ENCODE data around the gene RETN. TPM values are rescaled to one million over a fixed set of nuclear protein-coding genes. Genes with fewer than 3 reads are reported as not detected.

Gene RETN
- total RNA-seq, 1 donor from 2014 or later, result not detected

DNA sequence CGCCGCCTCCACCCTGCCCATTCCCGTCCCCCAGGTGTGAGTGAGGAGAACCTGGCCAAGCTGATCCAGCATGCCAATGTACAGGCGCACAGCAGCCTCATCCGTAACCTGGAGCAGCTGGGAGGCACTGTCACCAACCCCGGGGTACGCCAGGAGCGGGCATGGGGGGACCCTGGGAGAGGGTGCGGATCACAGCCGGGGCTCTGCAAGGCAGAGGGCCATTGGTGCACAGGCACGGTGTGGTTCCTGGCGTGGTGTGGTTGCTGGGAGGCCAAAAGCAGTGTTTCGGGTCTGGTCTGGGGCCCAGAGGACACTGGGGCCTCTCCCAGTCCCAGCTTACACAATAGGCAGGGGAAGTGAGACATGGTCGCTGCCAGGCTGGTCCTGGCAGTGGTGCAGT, 23.7 kb upstream of the RETN start:
- no peak for TF ChIP-seq CTCF (IDR thresholded peaks at IDR 0.05; ENCODE audit: unreplicated experiment)
- Mint-ChIP-seq H3K27ac (ENCODE audit: unreplicated experiment) (no peak overlapping the region), H3K4me1 (ENCODE audit: unreplicated experiment) (peaks cover 3% of the 10 kb centered on the region), H3K36me3 (ENCODE audit: low read depth, unreplicated experiment) (peaks cover 1% of the 10 kb centered on the region), H3K27me3 (ENCODE audit: unreplicated experiment) (peaks cover 16% of the 10 kb centered on the region), H3K9me3 (ENCODE audit: unreplicated experiment) (no peaks in the 10 kb centered on the region), H3K4me3 (ENCODE audit: unreplicated experiment) (no peak overlapping the region)
- no peak for DNase-seq (ENCODE audit: low spot score)

- no peak for TF ChIP-seq CTCF (IDR thresholded peaks at IDR 0.05; ENCODE audit: unreplicated experiment)
- Mint-ChIP-seq H3K9me3 (ENCODE audit: unreplicated experiment) (no peaks in the 10 kb centered on the region), H3K4me3 (ENCODE audit: unreplicated experiment) (peak overlapping the region; percentile 4), H3K36me3 (ENCODE audit: low read depth, unreplicated experiment) (no peaks in the 10 kb centered on the region), H3K27me3 (ENCODE audit: unreplicated experiment) (peaks cover 16% of the 10 kb centered on the region), H3K27ac (ENCODE audit: unreplicated experiment) (no peak overlapping the region), H3K4me1 (ENCODE audit: unreplicated experiment) (peaks cover 3% of the 10 kb centered on the region)
- no peak for DNase-seq (ENCODE audit: low spot score)
These were observed 23.0 kb upstream of the RETN start for GRCh38 chr19:7645656-7646425.

DNA sequence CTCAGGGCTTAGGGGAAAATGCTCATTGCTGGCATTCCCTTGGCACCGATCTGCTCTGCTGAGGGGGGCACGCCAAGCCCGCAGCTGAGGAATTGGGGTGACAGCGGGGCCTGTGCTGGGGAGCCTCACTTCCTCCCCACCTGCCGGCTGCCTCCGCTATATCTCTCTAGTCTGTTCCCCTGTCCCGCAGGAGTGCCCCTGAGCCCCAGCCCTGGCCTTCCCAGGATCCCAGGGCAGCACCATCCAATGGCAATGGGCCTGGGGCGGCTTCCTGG, 22.5 kb upstream of the RETN start:
- H3K27me3 Mint-ChIP-seq (ENCODE audit: unreplicated experiment), result peaks cover 16% of the 10 kb centered on the region
- H3K27ac Mint-ChIP-seq (ENCODE audit: unreplicated experiment), result no peak overlapping the region
- no peak for DNase-seq (ENCODE audit: low spot score)
- peaks cover 3% of the 10 kb centered on the region for H3K4me1 Mint-ChIP-seq (ENCODE audit: unreplicated experiment)
- TF ChIP-seq CTCF (IDR thresholded peaks at IDR 0.05; ENCODE audit: unreplicated experiment), result no peak
- H3K36me3 Mint-ChIP-seq (ENCODE audit: low read depth, unreplicated experiment), result no peaks in the 10 kb centered on the region
- H3K9me3 Mint-ChIP-seq (ENCODE audit: unreplicated experiment), result no peaks in the 10 kb centered on the region
- no peak overlapping the region for H3K4me3 Mint-ChIP-seq (ENCODE audit: unreplicated experiment)

- Mint-ChIP-seq H3K4me3 (ENCODE audit: unreplicated experiment) (no peak overlapping the region), H3K9me3 (ENCODE audit: unreplicated experiment) (no peaks in the 10 kb centered on the region), H3K27ac (ENCODE audit: unreplicated experiment) (no peak overlapping the region), H3K27me3 (ENCODE audit: unreplicated experiment) (peaks cover 16% of the 10 kb centered on the region), H3K36me3 (ENCODE audit: low read depth, unreplicated experiment) (no peaks in the 10 kb centered on the region), H3K4me1 (ENCODE audit: unreplicated experiment) (peaks cover 3% of the 10 kb centered on the region)
- no peak for TF ChIP-seq CTCF (IDR thresholded peaks at IDR 0.05; ENCODE audit: unreplicated experiment)
- no peak for DNase-seq (ENCODE audit: low spot score)
These were observed 21.7 kb upstream of the RETN start for GRCh38 chr19:7647156-7647555.

DNA sequence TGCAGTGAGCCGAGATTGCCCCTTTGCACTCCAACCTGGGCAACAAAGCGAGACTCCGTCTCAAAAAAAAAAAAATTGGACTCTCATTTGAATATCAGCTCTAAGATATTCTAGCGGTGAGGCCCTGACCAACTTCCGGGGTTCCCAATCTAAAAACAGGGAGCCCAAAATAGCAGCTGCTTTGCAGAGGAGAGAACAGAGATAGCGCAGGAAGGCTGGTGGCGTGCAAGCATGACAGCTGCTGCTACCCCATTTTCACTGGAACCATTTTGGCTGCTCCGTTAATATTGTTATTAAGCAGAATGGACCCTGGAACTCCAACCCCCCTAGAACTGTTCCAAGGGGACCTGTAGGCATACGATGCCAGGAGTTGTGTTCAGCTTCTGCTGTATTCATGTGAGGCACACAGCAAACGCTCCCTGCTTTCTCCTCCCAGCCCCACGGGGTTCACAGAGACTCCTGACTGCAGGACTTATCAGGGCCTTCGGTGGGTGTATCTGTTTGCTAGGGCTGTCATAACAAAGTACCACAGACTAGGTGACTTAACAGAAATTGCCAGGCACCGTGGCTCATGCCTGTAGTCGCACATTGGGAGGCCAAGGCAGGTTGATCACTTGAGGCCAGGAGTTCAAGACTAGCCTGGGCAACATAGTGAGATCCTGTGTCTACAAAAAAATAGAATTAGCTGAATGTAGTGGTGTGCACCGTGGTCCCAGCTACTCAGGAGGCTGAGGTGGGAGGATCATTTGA, 20.4 kb upstream of the RETN start:
- DNase-seq (ENCODE audit: low spot score), result no peak
- H3K4me1 Mint-ChIP-seq (ENCODE audit: unreplicated experiment), result peaks cover 3% of the 10 kb centered on the region
- no peaks in the 10 kb centered on the region for H3K9me3 Mint-ChIP-seq (ENCODE audit: unreplicated experiment)
- peaks cover 12% of the 10 kb centered on the region for H3K27me3 Mint-ChIP-seq (ENCODE audit: unreplicated experiment)
- H3K27ac Mint-ChIP-seq (ENCODE audit: unreplicated experiment), result no peak overlapping the region
- H3K36me3 Mint-ChIP-seq (ENCODE audit: low read depth, unreplicated experiment), result no peaks in the 10 kb centered on the region
- no peak overlapping the region for H3K4me3 Mint-ChIP-seq (ENCODE audit: unreplicated experiment)
- TF ChIP-seq CTCF (IDR thresholded peaks at IDR 0.05; ENCODE audit: unreplicated experiment), result no peak

Data from endothelial cell (in vitro differentiated cells).